CMK (cell line): ENCODE data around the gene REEP1.
A peak's percentile ranks its signal among the peaks of the same experiment; 100 is the strongest.

Source experiments
- DNase-seq: peaks from one replicate; pipeline ENCODE4 v3.0.0-alpha.2; 2010; ENCODE audit warnings: low read depth

REEP1 gene

DNA sequence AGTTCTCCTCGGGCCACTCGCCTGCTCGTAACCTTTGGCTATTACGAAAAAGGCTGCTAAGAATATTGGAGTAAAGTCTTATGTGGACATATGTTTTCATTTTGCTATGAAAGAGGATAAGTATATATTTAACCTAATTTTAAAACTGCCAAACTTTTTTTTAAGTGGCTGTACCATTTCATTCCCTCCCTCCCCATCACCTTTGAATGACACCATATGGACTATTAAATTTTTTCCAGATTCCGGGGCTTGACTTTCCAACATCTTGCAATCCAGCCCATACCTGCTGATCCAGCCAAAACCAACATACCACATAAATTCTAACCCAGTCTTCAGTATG, 31.5 kb downstream of the REEP1 start:
- no peak for DNase-seq

DNA sequence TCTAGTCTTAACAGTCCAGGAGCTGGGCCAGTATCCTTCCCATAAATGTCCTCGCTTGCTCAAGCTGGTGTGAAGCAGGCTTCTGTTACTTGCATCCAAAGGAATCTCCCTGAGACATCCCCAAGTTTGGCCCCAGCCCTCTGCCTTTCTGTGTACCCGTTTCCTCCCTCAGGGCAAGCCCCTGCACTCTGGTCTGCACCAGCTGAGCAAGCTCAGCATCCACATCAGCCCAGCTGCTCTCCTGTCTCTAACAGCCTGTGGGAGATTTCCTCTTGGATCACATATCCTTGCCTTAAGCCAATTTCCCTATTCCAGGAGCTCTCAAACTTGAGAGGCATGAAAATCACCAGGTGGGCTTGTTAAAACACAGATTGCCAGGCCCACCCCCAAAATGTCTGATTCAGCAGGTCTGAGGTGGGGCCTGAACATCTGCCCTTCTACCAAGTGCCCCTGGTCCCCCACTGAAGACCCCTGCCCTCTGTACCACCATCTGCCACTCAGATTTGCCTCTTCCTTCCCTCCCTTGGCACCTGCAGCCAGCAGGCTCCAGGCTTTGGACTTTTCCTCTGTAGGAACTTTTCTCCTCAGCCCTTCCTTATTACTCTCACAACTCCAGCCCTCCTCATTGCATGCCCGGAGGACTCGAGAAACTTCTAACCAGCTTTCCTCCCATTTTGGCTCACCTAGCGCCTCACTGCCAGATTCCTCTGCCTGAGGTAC, 32.1 kb downstream of the REEP1 start:
- no peak for DNase-seq

DNA sequence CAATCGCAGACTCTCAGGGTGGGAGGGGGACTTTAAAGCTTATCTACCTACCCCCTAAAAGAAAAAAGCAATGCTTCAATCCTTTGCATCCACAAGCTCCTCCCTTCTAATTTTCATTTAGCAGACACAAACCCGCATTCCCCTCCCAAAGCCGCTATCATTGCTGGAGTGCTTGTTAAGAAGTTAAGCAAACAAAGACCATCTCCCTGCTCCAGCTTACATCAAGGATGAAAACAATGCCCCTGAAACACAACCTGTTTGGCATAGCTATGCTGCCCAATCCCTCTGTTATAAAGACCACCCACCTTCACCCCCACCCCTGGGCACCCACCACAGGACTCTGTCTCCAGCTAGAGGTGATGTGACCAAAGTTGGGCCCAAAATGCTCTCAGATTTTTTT, 33.0 kb downstream of the REEP1 start:
- DNase-seq = no peak

DNA sequence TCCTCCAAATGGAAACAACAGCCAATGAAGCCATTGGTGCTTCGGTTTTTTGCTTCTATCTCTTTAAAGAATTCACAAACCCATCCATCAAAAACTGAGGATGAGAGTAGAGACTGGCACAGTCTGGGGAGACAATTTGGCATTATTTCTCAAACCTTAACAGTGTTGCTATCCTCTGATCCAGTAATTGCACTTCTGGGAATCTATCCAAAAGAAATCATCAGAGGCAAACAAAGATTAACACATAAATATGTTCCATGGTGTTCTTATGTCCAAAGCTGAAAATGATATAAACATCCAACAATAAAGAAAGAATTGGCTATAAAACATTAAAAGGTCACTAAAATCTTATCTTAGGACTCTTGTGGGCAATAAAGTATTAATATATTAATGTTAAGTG, 35.1 kb downstream of the REEP1 start:
- no peak for DNase-seq

DNA sequence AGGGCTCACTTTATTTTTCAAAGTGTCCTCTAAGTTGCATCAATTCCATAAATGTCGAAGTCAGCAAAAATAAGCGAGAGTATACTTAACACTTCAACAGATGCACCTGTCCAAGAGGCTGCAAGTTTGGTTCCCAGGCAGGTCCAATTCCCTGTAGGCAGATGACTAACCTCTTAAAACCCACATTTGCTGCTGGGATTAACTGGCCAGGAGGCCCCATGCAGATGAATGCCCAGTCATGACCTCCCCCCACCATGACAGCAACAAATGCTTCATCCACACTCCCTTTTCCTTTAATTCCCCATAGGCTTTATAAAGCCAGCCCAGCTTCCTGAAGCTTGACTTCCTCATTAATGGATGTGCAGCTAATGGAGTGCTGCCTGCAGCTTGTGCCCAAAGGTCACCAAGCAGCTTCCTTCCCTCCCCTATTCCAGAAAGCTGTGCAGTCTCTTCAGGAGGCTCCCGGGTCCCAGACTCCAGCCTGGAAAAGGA, 35.7 kb downstream of the REEP1 start:
- no peak for DNase-seq

DNA sequence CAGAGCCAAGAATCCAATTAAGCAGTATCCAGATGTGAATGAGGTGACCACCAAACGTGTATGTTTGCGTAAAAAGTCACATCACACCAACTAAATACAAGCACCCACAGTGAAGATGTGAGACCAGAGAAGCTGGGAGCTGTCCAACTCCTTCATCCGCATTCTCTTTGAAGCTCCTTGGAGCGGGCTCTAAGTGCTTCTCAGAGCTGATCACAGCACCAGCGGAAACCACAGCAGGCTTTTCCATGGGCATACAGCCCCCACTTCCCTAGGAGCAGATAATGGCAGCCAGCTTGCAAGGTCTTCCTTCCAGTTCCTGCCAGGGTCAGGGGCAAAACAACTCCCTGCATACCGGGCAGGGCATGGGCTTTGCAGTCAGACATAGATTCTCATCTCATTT, 36.4 kb downstream of the REEP1 start:
- DNase-seq = no peak

DNA sequence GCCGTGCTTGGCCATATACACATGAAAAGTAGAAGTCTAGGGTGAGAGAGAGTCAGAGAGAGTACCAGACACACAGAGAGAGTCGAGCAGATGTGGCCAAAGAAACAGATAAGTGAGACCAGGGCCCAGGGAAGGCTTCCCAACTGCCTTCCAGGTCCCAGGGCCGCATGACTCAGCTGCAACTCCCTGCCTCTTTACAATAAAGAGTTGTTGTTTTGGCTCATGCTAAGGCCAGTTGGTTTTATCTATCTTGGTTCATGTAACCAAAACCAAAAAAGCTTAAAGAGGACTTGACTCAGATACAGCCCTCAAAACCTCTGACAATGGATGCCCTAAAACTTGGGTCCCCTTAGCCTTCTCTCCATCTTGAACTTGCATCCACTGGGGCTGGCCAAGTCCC, 36.9 kb downstream of the REEP1 start:
- DNase-seq = no peak

DNA sequence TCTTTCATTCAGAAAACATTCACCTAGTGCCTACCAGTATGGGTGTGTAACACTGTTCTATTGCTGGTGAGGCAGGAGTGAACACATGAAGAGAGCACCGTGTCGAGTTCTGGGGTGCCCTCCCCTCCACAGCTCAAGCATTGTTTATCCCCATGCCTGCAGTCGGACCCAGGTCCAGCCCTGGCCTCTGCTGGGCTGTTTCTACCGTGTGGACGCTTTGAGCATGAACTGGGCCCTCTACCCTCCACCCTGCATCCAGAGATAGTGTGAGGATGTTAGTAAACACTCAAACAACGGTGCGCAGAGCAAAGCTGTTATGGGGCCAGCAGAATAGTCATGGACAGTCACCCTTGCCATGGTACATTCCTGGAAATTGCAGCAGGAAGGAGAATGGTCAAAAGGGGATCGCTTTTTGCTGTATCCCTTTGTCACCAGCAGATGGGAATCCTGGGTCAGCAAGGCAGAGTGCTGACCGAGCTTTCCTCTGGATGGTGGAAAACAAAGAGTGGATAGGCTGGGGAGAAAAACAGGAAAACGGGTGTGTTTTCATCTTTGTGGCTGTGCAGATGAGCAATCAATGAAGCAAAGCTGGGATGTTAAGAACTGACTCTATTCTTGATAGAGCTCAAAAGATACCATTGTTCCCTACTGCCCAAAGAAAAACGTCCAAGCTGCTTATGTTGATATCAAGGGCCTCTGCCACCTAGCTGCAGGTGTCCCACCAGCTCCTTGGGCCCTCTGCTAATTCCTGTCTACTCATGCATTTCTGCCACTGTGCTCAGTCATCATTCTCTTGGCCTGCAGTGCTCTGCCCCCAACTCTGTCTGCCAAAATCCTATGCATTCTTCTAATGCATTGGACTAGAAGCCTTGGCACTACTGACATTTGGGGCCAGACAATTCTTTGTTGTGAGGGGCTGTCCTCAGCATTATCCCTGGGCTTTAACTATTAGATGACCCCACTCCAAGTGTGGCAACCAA, 38.7 kb downstream of the REEP1 start:
- no peak for DNase-seq

DNA sequence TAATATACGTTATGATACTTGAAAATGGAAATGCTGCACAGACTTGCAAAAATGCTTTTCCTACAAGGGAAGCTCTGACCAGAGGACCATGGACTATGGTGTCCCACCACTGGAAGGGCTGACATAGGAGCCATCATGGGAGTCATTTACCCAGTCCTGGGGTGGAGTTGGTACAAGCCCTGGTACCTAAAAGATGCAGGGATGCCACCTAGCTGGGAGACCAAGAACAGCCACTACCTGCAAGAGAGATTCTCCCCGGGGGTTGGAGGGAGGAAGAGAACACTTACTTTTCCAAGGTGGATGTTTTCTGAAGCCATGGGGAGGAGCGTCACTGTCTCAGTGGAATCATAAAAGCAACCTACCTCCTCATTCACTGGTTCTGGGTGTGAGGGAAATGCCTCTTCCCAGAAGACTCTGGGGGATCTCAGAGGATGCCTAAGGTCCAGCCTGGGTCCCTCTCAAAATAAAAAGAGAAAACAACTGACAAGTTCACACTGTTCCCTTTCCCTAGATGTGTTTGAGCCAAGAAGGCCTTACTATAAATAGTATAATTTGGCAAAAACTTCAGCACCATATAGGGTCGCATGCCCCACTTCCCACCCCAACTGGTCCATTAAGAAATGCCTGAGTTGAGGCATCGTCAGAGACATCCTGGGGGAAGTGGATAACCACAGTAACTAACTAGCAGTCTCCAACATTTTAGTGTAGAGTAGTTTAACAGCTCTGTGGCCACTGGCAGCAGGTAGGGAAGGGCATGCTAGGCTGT, 39.9 kb downstream of the REEP1 start:
- no peak for DNase-seq

DNA sequence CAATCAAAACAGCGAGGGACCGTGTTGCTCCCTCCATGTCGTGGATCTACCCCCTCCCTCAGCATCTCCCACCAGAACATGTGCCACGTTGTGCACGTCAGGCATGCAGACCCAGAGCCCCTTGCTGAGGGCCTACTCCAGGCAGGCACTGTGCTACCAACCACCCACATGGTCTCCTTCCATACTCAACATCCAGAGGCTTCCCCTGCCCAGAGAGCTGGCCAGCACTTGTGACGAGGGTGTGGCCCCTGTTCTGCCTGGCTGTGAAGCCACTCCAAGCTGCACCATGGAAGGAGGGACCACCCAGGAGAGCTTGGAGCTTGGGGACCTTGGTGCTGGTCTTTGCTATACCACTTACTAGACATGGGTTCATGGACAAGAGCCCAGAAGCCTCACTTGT, 40.5 kb downstream of the REEP1 start:
- no peak for DNase-seq

DNA sequence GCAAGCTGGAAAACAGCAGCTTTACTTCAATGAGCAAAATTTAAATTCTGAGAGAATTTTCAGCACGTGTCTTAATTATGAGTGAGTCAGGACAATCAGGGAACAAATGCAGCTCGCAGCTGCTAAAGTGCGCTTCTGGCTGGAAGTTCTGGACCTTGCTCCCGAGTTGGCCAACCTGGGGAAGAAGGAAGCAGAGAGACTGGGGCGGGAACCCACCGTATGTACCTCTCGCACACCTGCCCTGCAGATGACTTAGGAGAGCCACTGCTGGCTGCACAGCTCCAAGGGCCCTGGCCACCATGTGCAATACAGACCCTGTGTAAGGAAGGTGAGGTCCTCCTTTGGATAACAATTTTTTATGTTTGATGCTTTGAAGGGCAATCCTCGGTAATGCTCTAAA, 42.4 kb downstream of the REEP1 start:
- no peak for DNase-seq

DNA sequence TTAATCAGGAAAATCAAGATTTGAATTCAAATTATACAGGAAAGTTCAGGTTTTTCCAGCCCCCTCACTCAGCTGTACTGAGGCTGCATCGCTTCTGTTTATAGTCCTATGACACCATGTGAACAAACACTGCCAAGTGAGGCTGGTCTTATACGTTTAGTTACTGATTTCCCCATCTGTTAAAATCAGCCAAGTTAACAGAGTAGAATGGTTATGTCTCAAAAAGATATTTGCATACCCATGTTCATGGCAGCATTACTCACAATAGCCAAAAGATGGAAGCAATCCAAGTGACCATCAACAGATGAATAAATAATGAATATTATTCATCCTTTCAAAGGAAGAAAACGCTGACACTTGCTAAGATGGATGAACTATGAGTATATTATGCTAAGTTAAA, 43.8 kb downstream of the REEP1 start:
- DNase-seq = no peak

DNA sequence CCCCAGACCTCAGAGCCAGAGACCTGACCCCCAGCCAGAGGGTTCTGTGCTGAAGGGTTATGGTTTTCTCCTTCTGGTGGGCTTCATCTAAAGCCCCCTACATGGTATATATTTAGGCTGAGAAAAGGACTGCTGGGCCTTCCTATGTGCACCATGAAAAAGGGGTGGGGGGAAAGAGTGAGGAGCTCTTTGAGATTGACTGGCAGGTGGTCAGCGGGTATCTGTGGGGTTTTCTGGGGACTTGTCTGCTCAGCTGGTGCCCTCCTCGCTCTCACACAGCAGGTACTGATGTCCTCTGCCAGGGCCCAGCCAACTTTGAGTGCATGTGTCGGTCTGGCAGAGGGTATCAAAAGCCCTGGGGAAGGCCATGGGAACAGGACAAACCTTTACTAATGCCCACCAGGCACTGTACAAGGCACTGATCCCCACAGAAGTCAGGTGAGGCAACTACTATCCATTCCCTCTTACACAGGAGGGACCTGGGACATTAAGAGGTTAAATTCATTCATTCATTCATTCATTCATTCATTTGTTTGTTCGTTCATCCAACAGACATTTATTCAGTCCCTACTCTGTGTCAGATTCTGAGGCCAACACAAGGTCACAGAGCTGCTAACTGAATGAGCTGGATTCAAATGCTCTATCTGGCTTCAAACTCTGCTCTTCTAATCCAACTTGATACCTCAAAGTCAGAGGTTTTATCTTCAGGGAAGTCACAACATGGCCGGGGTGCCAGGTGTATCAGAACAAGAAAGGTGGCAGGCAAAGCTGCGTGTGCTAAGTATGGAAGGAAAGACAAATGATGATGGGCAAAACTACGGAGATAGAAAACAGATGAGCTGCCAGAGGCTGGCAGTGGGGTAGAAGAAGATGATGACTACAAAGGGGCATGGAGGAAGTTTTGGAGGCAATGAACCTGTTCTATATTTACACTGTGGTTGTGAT, 44.6 kb downstream of the REEP1 start:
- DNase-seq = no peak

DNA sequence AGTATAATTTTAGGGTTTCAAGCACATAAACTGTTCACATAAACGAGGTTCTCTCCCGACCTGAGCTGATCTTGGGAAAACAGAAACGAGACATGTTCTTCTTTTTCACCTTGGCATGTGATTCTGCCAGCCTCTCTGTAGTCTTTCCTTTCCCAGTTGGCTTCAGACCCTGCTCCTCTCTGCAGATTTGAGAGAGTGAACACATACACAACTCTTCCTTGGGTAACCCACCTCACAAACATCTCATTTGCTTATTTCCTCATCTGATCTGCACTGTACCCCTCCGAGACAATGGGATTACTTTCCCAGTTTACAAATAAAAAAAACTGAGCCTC, 46.1 kb downstream of the REEP1 start:
- DNase-seq = no peak

DNA sequence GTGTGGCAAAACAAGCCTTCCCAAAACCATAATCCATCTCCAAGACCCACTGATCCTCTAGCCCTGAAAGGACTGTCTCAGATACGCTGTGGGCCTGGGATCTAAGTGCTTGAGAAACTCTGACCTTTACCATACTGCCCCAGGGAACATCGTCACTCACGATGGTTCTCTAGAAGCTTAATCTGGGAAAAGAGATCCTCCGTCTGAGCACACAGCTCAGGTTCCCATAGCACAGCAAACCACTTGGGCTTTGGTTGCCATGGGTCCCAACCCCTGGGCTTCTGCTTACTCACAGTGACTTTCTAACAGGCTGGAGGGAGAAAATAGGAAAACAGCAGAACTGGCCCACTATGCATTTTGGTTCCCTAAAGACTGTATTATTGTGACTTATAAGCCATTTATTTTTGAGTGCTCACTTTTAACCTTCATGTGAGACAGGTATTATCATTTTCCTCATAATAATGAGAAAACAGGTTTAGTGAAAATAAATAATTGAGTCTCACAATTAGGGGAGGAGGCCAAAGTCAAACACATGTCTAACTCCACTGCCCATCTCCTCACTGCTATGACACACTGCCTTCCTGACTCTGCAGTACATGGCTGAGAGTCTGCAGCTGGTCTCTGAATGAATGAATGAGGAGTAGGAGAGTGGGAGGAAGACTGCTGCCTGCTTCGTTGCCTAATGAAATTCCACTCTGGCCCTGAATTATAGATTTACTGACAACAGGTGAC, 46.7 kb downstream of the REEP1 start:
- no peak for DNase-seq

DNA sequence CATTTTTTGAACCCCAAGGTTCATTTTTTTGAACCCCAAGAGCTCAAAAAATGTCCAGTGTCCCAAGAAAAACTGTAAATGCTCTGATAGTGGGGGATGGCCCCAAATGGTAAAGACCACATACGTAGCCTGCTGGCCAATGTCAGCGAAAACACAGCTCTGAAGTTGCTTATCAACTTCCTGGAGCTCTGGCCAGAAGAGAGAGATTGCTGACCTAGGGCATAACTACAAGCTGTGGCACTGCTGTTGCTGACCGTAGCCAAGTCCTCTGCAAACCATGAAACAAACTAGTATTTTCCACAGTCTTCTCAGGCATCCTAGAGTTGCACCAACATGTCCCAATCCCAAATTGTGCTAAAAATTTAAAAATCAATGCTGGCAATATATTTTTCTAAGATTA, 50.9 kb downstream of the REEP1 start:
- DNase-seq = peak; percentile 20

DNA sequence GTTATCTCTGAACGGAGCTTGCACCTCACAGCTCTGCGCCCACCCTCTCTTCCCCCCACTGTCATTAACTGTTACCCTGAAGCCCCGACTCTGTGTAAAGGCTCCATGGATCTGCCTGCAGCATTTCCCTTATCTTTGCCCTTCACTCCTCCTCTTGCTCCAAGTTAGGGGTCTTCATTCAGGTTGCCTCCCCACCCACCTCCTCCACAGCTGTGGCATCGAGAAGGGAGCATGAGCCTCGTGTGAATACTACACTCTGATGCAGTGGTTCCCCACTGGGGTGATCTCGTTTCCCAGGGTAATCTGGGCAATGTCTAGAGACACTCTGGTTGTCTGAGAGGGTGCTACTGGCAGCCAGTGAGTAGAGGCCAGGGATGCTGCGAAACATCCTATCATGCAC, 51.4 kb downstream of the REEP1 start:
- DNase-seq = no peak

DNA sequence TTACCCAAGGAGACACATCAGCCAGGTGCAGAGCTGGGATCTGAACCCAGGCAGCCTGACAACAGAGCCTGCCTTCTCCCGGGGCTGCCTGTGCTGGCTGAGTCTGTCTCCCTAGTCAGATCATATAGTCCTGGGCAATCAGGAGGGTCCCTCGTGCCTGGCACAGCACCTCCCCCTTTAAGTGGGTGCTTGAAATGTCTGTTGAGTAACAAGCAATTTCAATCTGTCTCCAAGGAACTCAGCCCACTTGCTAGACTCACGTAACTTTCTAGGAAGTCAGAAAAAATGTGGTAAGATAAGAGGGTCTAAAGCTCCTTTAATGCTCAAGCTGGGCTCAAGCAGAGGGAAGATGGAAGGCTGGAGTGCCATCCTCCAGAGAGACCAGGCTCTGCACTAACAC, 51.9 kb downstream of the REEP1 start:
- no peak for DNase-seq

DNA sequence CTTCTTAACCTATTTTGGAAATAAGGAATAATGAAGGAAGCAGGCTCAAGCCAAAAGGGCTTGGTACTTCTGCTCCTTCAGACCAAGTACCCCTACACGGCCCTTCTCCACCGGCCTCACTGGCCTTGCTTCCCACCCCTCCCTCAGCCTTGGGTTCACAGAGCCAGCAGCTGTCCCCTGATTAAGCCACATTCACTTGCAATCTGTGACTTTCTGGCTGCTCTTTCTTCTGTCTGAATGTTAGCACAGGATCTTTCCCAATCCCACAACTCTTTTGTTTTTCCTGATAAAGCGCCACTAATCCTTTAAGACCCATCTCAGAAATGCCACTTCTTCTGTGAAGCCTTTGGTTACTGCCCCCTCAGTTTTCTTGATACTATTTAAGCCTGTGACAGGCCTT, 52.4 kb downstream of the REEP1 start:
- DNase-seq = no peak

DNA sequence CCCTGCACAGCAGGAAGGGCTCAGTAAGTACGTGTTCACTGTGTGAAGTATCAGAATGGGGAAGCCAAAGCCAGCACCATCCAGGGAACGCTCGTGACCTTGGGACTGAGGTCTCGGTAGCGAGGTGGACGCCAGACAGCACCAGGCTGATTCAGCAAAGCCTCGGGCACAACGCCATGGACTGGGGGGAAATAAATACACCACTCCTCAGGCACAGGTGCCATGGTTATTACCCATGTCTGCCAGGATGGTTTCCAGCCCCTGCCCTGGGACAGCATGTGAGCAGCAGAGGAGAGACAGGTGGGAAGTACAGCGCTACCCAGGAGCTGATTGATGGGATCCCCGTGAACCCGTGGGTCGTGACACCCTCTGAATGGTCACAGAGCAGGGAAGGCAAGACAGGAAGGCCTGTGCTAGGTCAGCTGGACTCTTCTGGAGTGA, 53.0 kb downstream of the REEP1 start:
- no peak for DNase-seq
